Heart right ventricle (tissue), 16 donors: Measurements from ENCODE around the gene SUGCT. TPM values are rescaled to one million over a fixed set of nuclear protein-coding genes. Genes with fewer than 3 reads are reported as not detected.

ENCODE experiments used
- ATAC-seq, 8 donors: fragments of 200-7000 bp; cut with Tn5 transposase; one replicate each; pipeline ENCODE4 v1.9.1; 2020; ENCODE audit warnings: mild to moderate bottlenecking in 8 of 8, moderate library complexity in 8 of 8, moderate number of reproducible peaks in 1 of 8
- DNase-seq, 2 donors: peaks; one replicate each; pipeline ENCODE4 v3.0.0-alpha.2; 2020
- H3K27ac ChIP-seq, 10 donors: fragments of 200-600 bp; sonication (generic) in 2 of 10; one replicate each; pipeline versions ENCODE4 v1.5.0 to v1.8.0; 2020 to 2022; ENCODE audit warnings: mild to moderate bottlenecking in 3 of 10
- H3K27me3 ChIP-seq, 7 donors: fragments of 200-600 bp; one replicate each; pipeline ENCODE4 v1.8.0; 2021 to 2022; ENCODE audit warnings: mild to moderate bottlenecking in 2 of 7
- H3K36me3 ChIP-seq, 9 donors: fragments of 200-600 bp; sonication (generic) in 1 of 9; one replicate each; pipeline versions ENCODE4 v1.5.0 to v1.8.0; 2020 to 2022; ENCODE audit warnings: mild to moderate bottlenecking in 2 of 9
- H3K4me1 ChIP-seq, 9 donors: fragments of 200-600 bp; sonication (generic) in 1 of 9; one replicate each; pipeline versions ENCODE4 v1.5.0 to v1.8.0; 2020 to 2022; ENCODE audit warnings: mild to moderate bottlenecking in 4 of 9
- H3K4me3 ChIP-seq, 10 donors: fragments of 200-600 bp; sonication (generic) in 2 of 10; one replicate each; pipeline versions ENCODE4 v1.5.0 to v1.8.0; 2020 to 2022; ENCODE audit warnings: mild to moderate bottlenecking in 7 of 10, moderate library complexity in 2 of 10
- H3K9me3 ChIP-seq, 11 donors: fragments of 200-600 bp in 10 of 11; sonication (generic) in 2 of 11; one replicate each; pipeline versions ENCODE4 v1.5.0 to v1.8.0; 2013 to 2022; ENCODE audit warnings: mild to moderate bottlenecking in 2 of 11, control low read depth in 1 of 11, moderate library complexity in 1 of 11
- CTCF ChIP-seq, 9 donors: fragments of 200-600 bp; sonication (generic) in 2 of 9; IDR thresholded peaks; one replicate each; pipeline versions ENCODE4 v1.5.0 to v1.8.0; 2021 to 2022; ENCODE audit warnings: antibody characterized with exemption in 9 of 9, mild to moderate bottlenecking in 5 of 9, moderate library complexity in 1 of 9
- WGBS, 2 donors: extraction: QIAGEN DNeasy Blood & Tissue Kit; methylation state at CpG; one replicate each; pipeline ENCODE4 v1.1.7; 2013; ENCODE audit warnings: inconsistent platforms in 1 of 2; 5-methylcytosine and 5-hydroxymethylcytosine counted together
- intact Hi-C, 10 donors: fragments of 100-400 bp; cut with DNase I; formaldehyde crosslinking; loops; one replicate each; pipeline versions ENCODE4 v1.11.1 to v1.14.2; 2022
- polyA plus RNA-seq, 2 donors: library from polyadenylated mRNA; stranded (reverse); fragments of 200-250 nt; gene quantifications; one replicate each; pipeline ENCODE4 v1.2.3, GENCODE V29; 2013
- total RNA-seq, 10 donors: library from RNA; stranded (reverse); fragmentation: NEBNext Ultra II Directional in 3 of 10; extraction: Animal tissue kit (Norgen Biotek cat#: 25700) in 3 of 10; gene quantifications; one replicate each; pipeline versions ENCODE4 v1.2.1 to v1.2.4, GENCODE V29; 2021 to 2023
- donor health status: Arrhythmogenic right ventricular cardiomyopathy.
- donor health status: ischemic (EF 13 %, LVEDD 7.1; RV severe dilation, severe dysfunction).
- donor health status: healthy with polysubstance abuse.
- donor health status: DM: no; HTN: yes; CAD: no.
- donor health status: DM: no; HTN: no; CAD: no.
- donor health status: ischemic (EF 25% LVEDD 6.9; RV normal size, moderate dysfunction).
- donor health status: ischemic (EF 25% LVEDD 5.7; RV mildly dilated, moderate dysfunction).
- donor health status: healthy.
- donor health status: DM: yes; HTN: yes; CAD: no.
- donor health status: Ischemic cardiomyopathy.
- donor health status: ischemic (EF 35%, LVEDD 5.7; RV mildly dilated, moderate dysfunction).
- donor health status: nonischemic (EF 11% LVEDD 7.7; RV severe dilation, severe dysfunction).
- donor health status: DM: yes; HTN: yes; CAD: no.
- donor health status: PGD.
- donor health status: ischemic (EF 29% LVEDD 5.4; RV normal size, mild dysfunction).
- donor health status: nonischemic (EF 23%, LVEDD 6.1; RV moderate dilation, normal function).

The SUGCT gene
- total and polyA plus RNA-seq, 12 donors, result 1.2 to 8.1 (median 6.1) TPM

GRCh38 chr7:40200791-40201190, 66.0 kb downstream of the SUGCT start:
- no peak overlapping the region for H3K4me3 ChIP-seq
- peak in 6 of 8 donors; percentile 51 to 72 (median 68) for ATAC-seq
- peaks cover 0 to 14% (median 0%) of the 10 kb centered on the region in 9 donors for H3K4me1 ChIP-seq
- whole genome bisulfite sequencing, 2 donors, result 49 to 54% methylated on average over 3 of the region's 3 CpGs
- no peaks in the 10 kb centered on the region for H3K9me3 ChIP-seq
- TF ChIP-seq CTCF (IDR thresholded peaks at IDR 0.05), result no peak
- intact Hi-C loops, result no loop called here
- DNase-seq, result no peak
- no peaks in the 10 kb centered on the region for H3K27me3 ChIP-seq
- peak overlapping the region in 2 of 10 donors; percentile 1 to 19 for H3K27ac ChIP-seq
- H3K36me3 ChIP-seq, result no peaks in the 10 kb centered on the region

GRCh38 chr7:40202851-40203250, 68.0 kb downstream of the SUGCT start:
- no peak for ATAC-seq
- Histone ChIP-seq H3K27me3 (no peaks in the 10 kb centered on the region), H3K4me3 (no peak overlapping the region), H3K27ac (no peak overlapping the region), H3K4me1 (peaks cover 0 to 14% (median 0%) of the 10 kb centered on the region in 9 donors), H3K36me3 (no peaks in the 10 kb centered on the region), H3K9me3 (no peaks in the 10 kb centered on the region)
- 62 to 77% methylated on average over 3 of the region's 3 CpGs for WGBS, 2 donors
- no peak for TF ChIP-seq CTCF (IDR thresholded peaks at IDR 0.05)
- intact Hi-C loops, result no loop called here
- no peak for DNase-seq

- H3K4me3 ChIP-seq, result no peak overlapping the region
- H3K36me3 ChIP-seq, result no peaks in the 10 kb centered on the region
- no peak for TF ChIP-seq CTCF (IDR thresholded peaks at IDR 0.05)
- DNase-seq (no peak), ATAC-seq (no peak)
- no peak overlapping the region for H3K27ac ChIP-seq
- 93 to 96% methylated on average over 7 of the region's 7 CpGs for WGBS, 2 donors
- H3K9me3 ChIP-seq, result no peaks in the 10 kb centered on the region
- H3K27me3 ChIP-seq, result no peaks in the 10 kb centered on the region
- intact Hi-C loops, result no loop called here
- H3K4me1 ChIP-seq, result peaks cover 0 to 11% (median 0%) of the 10 kb centered on the region in 9 donors
Observed at GRCh38 chr7:40204581-40204980, 69.8 kb downstream of the SUGCT start.

- H3K4me3 ChIP-seq, result no peak overlapping the region
- DNase-seq (no peak), ATAC-seq (no peak)
- WGBS, 2 donors, result 92 to 96% methylated on average over 2 of the region's 2 CpGs
- no peak overlapping the region for H3K27ac ChIP-seq
- H3K36me3 ChIP-seq, result no peaks in the 10 kb centered on the region
- peaks cover 0 to 5% (median 0%) of the 10 kb centered on the region in 9 donors for H3K4me1 ChIP-seq
- no peaks in the 10 kb centered on the region for H3K9me3 ChIP-seq
- no peak for TF ChIP-seq CTCF (IDR thresholded peaks at IDR 0.05)
- no peaks in the 10 kb centered on the region for H3K27me3 ChIP-seq
- intact Hi-C loops, result no loop called here
Observed at GRCh38 chr7:40205992-40206391, 71.2 kb downstream of the SUGCT start.
